ENCODE data around the gene ALPI. TPM values are rescaled to one million over a fixed set of nuclear protein-coding genes. Genes with fewer than 3 reads are reported as not detected.
A peak's percentile ranks its signal among the peaks of the same experiment; 100 is the strongest.
"Not testable (repeated sequence)": the region's sequence is repeated elsewhere in the genome, so short reads cannot be mapped to it uniquely, and the experiment has no call there.

The ALPI gene
- total and polyA plus RNA-seq, 4 donors = 0.20 TPM; not detected in 3

GRCh38 chr2:232434563-232435374 lies 21.2 kb upstream of the ALPI start:
- no peaks in the 10 kb centered on the region for H3K27me3 ChIP-seq (ENCODE audit: control insufficient read depth, insufficient read depth, low read length)
- no peaks in the 10 kb centered on the region for H3K36me3 ChIP-seq (ENCODE audit: control insufficient read depth, insufficient read depth, low read length)
- no peak for DNase-seq (ENCODE audit: low read depth in 4 of 6, low spot score in 6 of 6)
- no peaks in the 10 kb centered on the region for H3K9me3 ChIP-seq (ENCODE audit: control insufficient read depth, insufficient read depth, low read length)
- WGBS (ENCODE audit: insufficient coverage) = 93% methylated on average over 12 of the region's 12 CpGs
- no peak overlapping the region for H3K4me3 ChIP-seq (ENCODE audit: low read depth, low read length)
- H3K27ac ChIP-seq (ENCODE audit: low read depth, low read length) = no peak overlapping the region
- peaks cover 9% of the 10 kb centered on the region for H3K4me1 ChIP-seq (ENCODE audit: control insufficient read depth, insufficient read depth, low read length)

GRCh38 chr2:232435375-232435648 lies 20.6 kb upstream of the ALPI start:
- Histone ChIP-seq H3K27ac (ENCODE audit: low read depth, low read length) (no peak overlapping the region), H3K36me3 (ENCODE audit: control insufficient read depth, insufficient read depth, low read length) (no peaks in the 10 kb centered on the region), H3K4me3 (ENCODE audit: low read depth, low read length) (no peak overlapping the region), H3K9me3 (ENCODE audit: control insufficient read depth, insufficient read depth, low read length) (no peaks in the 10 kb centered on the region), H3K4me1 (ENCODE audit: control insufficient read depth, insufficient read depth, low read length) (peaks cover 9% of the 10 kb centered on the region), H3K27me3 (ENCODE audit: control insufficient read depth, insufficient read depth, low read length) (no peaks in the 10 kb centered on the region)
- DNase-seq (ENCODE audit: low read depth in 4 of 6, low spot score in 6 of 6) = no peak
- 88% methylated on average over 4 of the region's 4 CpGs for WGBS (ENCODE audit: insufficient coverage)

- H3K4me3 ChIP-seq (ENCODE audit: low read depth, low read length) = no peak overlapping the region
- WGBS (ENCODE audit: insufficient coverage) = 97% methylated on average over 5 of the region's 7 CpGs
- no peak for DNase-seq (ENCODE audit: low read depth in 4 of 6, low spot score in 6 of 6)
Observed at GRCh38 chr2:232435805-232436204, 20.1 kb upstream of the ALPI start.

GRCh38 chr2:232436381-232437194 lies 19.4 kb upstream of the ALPI start:
- 83% methylated on average over 10 of the region's 15 CpGs for WGBS (ENCODE audit: insufficient coverage)
- no peak overlapping the region for H3K4me3 ChIP-seq (ENCODE audit: low read depth, low read length)
- H3K27me3 ChIP-seq (ENCODE audit: control insufficient read depth, insufficient read depth, low read length) = no peaks in the 10 kb centered on the region

More at GRCh38 chr2:232435805-232436204, 20.1 kb upstream of the ALPI start:
- no peaks in the 10 kb centered on the region for H3K36me3 ChIP-seq (ENCODE audit: control insufficient read depth, insufficient read depth, low read length)
- no peak overlapping the region for H3K27ac ChIP-seq (ENCODE audit: low read depth, low read length)
- no peaks in the 10 kb centered on the region for H3K27me3 ChIP-seq (ENCODE audit: control insufficient read depth, insufficient read depth, low read length)
- peaks cover 14% of the 10 kb centered on the region for H3K4me1 ChIP-seq (ENCODE audit: control insufficient read depth, insufficient read depth, low read length)
- H3K9me3 ChIP-seq (ENCODE audit: control insufficient read depth, insufficient read depth, low read length) = no peaks in the 10 kb centered on the region

GRCh38 chr2:232437195-232437571 lies 18.8 kb upstream of the ALPI start:
- Histone ChIP-seq H3K9me3 (ENCODE audit: control insufficient read depth, insufficient read depth, low read length) (no peaks in the 10 kb centered on the region), H3K27me3 (ENCODE audit: control insufficient read depth, insufficient read depth, low read length) (no peaks in the 10 kb centered on the region), H3K27ac (ENCODE audit: low read depth, low read length) (no peak overlapping the region), H3K36me3 (ENCODE audit: control insufficient read depth, insufficient read depth, low read length) (no peaks in the 10 kb centered on the region), H3K4me1 (ENCODE audit: control insufficient read depth, insufficient read depth, low read length) (peaks cover 14% of the 10 kb centered on the region), H3K4me3 (ENCODE audit: low read depth, low read length) (no peak overlapping the region)
- 91% methylated on average over 12 of the region's 12 CpGs for WGBS (ENCODE audit: insufficient coverage)
- DNase-seq (ENCODE audit: low read depth in 4 of 6, low spot score in 6 of 6) = no peak

More at GRCh38 chr2:232436381-232437194, 19.4 kb upstream of the ALPI start:
- Histone ChIP-seq H3K27ac (ENCODE audit: low read depth, low read length) (no peak overlapping the region), H3K36me3 (ENCODE audit: control insufficient read depth, insufficient read depth, low read length) (no peaks in the 10 kb centered on the region), H3K4me1 (ENCODE audit: control insufficient read depth, insufficient read depth, low read length) (peaks cover 14% of the 10 kb centered on the region), H3K9me3 (ENCODE audit: control insufficient read depth, insufficient read depth, low read length) (no peaks in the 10 kb centered on the region)
- DNase-seq (ENCODE audit: low read depth in 4 of 6, low spot score in 6 of 6) = no peak

- Histone ChIP-seq H3K27me3 (ENCODE audit: control insufficient read depth, insufficient read depth, low read length) (no peaks in the 10 kb centered on the region), H3K36me3 (ENCODE audit: control insufficient read depth, insufficient read depth, low read length) (no peaks in the 10 kb centered on the region), H3K4me3 (ENCODE audit: low read depth, low read length) (no peak overlapping the region), H3K27ac (ENCODE audit: low read depth, low read length) (no peak overlapping the region), H3K9me3 (ENCODE audit: control insufficient read depth, insufficient read depth, low read length) (no peaks in the 10 kb centered on the region), H3K4me1 (ENCODE audit: control insufficient read depth, insufficient read depth, low read length) (peaks cover 14% of the 10 kb centered on the region)
- DNase-seq (ENCODE audit: low read depth in 4 of 6, low spot score in 6 of 6) = no peak
- WGBS (ENCODE audit: insufficient coverage) = 89% methylated on average over 12 of the region's 12 CpGs
Observed at GRCh38 chr2:232438091-232438490, 17.9 kb upstream of the ALPI start.

- peaks cover 11% of the 10 kb centered on the region for H3K4me1 ChIP-seq (ENCODE audit: control insufficient read depth, insufficient read depth, low read length)
- H3K4me3 ChIP-seq (ENCODE audit: low read depth, low read length) = no peak overlapping the region
- H3K36me3 ChIP-seq (ENCODE audit: control insufficient read depth, insufficient read depth, low read length) = no peaks in the 10 kb centered on the region
- H3K27me3 ChIP-seq (ENCODE audit: control insufficient read depth, insufficient read depth, low read length) = no peaks in the 10 kb centered on the region
- peak in 1 of 6 donors; percentile 47 for DNase-seq (ENCODE audit: low read depth in 4 of 6, low spot score in 6 of 6)
- no peaks in the 10 kb centered on the region for H3K9me3 ChIP-seq (ENCODE audit: control insufficient read depth, insufficient read depth, low read length)
- WGBS (ENCODE audit: insufficient coverage) = 80% methylated on average over 17 of the region's 22 CpGs
- H3K27ac ChIP-seq (ENCODE audit: low read depth, low read length) = no peak overlapping the region
Observed at GRCh38 chr2:232438951-232439757, 16.8 kb upstream of the ALPI start.

- 34% methylated on average over 4 of the region's 5 CpGs for WGBS (ENCODE audit: insufficient coverage)
- H3K27me3 ChIP-seq (ENCODE audit: control insufficient read depth, insufficient read depth, low read length) = no peaks in the 10 kb centered on the region
- no peak for DNase-seq (ENCODE audit: low read depth in 4 of 6, low spot score in 6 of 6)
- no peak overlapping the region for H3K27ac ChIP-seq (ENCODE audit: low read depth, low read length)
- H3K4me1 ChIP-seq (ENCODE audit: control insufficient read depth, insufficient read depth, low read length) = peaks cover 9% of the 10 kb centered on the region
- no peaks in the 10 kb centered on the region for H3K9me3 ChIP-seq (ENCODE audit: control insufficient read depth, insufficient read depth, low read length)
- no peak overlapping the region for H3K4me3 ChIP-seq (ENCODE audit: low read depth, low read length)
- H3K36me3 ChIP-seq (ENCODE audit: control insufficient read depth, insufficient read depth, low read length) = no peaks in the 10 kb centered on the region
Observed at GRCh38 chr2:232439758-232440135, 16.2 kb upstream of the ALPI start.

- H3K27ac ChIP-seq (ENCODE audit: low read depth, low read length) = not testable (repeated sequence)
- WGBS (ENCODE audit: insufficient coverage) = 14% methylated on average over 12 of the region's 16 CpGs
- DNase-seq (ENCODE audit: low read depth in 4 of 6, low spot score in 6 of 6) = peak; percentile 40 to 93 (median 52)
Observed at GRCh38 chr2:232440220-232441018, 15.5 kb upstream of the ALPI start.

More at GRCh38 chr2:232440220-232441018, 15.5 kb upstream of the ALPI start:
- not testable (repeated sequence) for H3K9me3 ChIP-seq (ENCODE audit: control insufficient read depth, insufficient read depth, low read length); H3K36me3 ChIP-seq (ENCODE audit: control insufficient read depth, insufficient read depth, low read length); H3K4me1 ChIP-seq (ENCODE audit: control insufficient read depth, insufficient read depth, low read length); H3K27me3 ChIP-seq (ENCODE audit: control insufficient read depth, insufficient read depth, low read length); H3K4me3 ChIP-seq (ENCODE audit: low read depth, low read length)
